GM19239 (cell line): Measurements from ENCODE around the gene HACD2.

Experiments used
- DNase-seq: peaks from one replicate; pipeline ENCODE4 v3.0.0; 2011; ENCODE audit warnings: low spot score; ENCODE audit not compliant: insufficient read length
- FAIRE-seq: peaks from 2 replicates; lab custom pipeline; 2011; peaks lifted over from hg19 to GRCh38; lab: Jason Lieb, UNC

Gene HACD2

GRCh38 chr3:123584988-123585937 is at the start of gene HACD2:
Gene HACD2 (minus strand): TSS chr3:123585053. CDS start chr3:123585027, 26 bp downstream.
- FAIRE-seq: peak; percentile 92
- peak; percentile 63 for DNase-seq

- FAIRE-seq (no peak), DNase-seq (no peak)
Measured at GRCh38 chr3:123634149-123635051, 49.5 kb upstream of the HACD2 start.

- no peak for FAIRE-seq
- DNase-seq: no peak
Measured at GRCh38 chr3:123633530-123633929, 48.7 kb upstream of the HACD2 start.

GRCh38 chr3:123632161-123632655 is 47.4 kb upstream of the HACD2 start:
- FAIRE-seq: no peak
- no peak for DNase-seq

GRCh38 chr3:123629747-123630047 is 44.8 kb upstream of the HACD2 start:
- no peak for DNase-seq
- no peak for FAIRE-seq

GRCh38 chr3:123628996-123629746 is 44.3 kb upstream of the HACD2 start:
- DNase-seq (no peak), FAIRE-seq (no peak)

GRCh38 chr3:123627673-123628670 is 43.1 kb upstream of the HACD2 start:
- DNase-seq (no peak), FAIRE-seq (no peak)

- FAIRE-seq: no peak
- no peak for DNase-seq
Measured at GRCh38 chr3:123626881-123627280, 42.0 kb upstream of the HACD2 start.

GRCh38 chr3:123624302-123624701 is 39.4 kb upstream of the HACD2 start:
- FAIRE-seq: no peak
- no peak for DNase-seq

- DNase-seq (no peak), FAIRE-seq (no peak)
Measured at GRCh38 chr3:123623346-123623880, 38.6 kb upstream of the HACD2 start.

GRCh38 chr3:123622766-123623165 is 37.9 kb upstream of the HACD2 start:
- no peak for FAIRE-seq

GRCh38 chr3:123621850-123622189 is 37.0 kb upstream of the HACD2 start:
- DNase-seq (no peak), FAIRE-seq (no peak)

More at GRCh38 chr3:123622766-123623165, 37.9 kb upstream of the HACD2 start:
- DNase-seq: no peak

- DNase-seq: no peak
- no peak for FAIRE-seq
Measured at GRCh38 chr3:123621186-123621849, 36.5 kb upstream of the HACD2 start.

GRCh38 chr3:123620343-123620742 is 35.5 kb upstream of the HACD2 start:
- DNase-seq (no peak), FAIRE-seq (no peak)

- DNase-seq (no peak), FAIRE-seq (no peak)
Measured at GRCh38 chr3:123618768-123619484, 34.1 kb upstream of the HACD2 start.

- DNase-seq (no peak), FAIRE-seq (no peak)
Measured at GRCh38 chr3:123618076-123618708, 33.3 kb upstream of the HACD2 start.

GRCh38 chr3:123616593-123616992 is 31.7 kb upstream of the HACD2 start:
- FAIRE-seq: no peak
- DNase-seq: no peak
